SK-N-SH treated with all-trans-retinoic acid at 6 μM for 48 hours (cell line): Measurements from ENCODE around the gene ABCA6.

Experiments used
- ATAC-seq: fragments of 200-7000 bp; cut with Tn5 transposase; 3 replicates; pipeline ENCODE4 v1.9.1; 2020; ENCODE audit warnings: mild to moderate bottlenecking, moderate library complexity
- ARNTL ChIP-seq: fragments of 450-650 bp; formaldehyde crosslinking; IDR thresholded peaks from 2 replicates; pipeline ENCODE4 v1.5.0; 2020; ENCODE audit warnings: low read depth, mild to moderate bottlenecking, moderate library complexity, borderline replicate concordance
- BACH2 ChIP-seq: fragments of 250-450 bp; sonication (Bioruptor Pico); IDR thresholded peaks from 2 replicates; pipeline ENCODE4 v1.9.0; 2021; ENCODE audit warnings: mild to moderate bottlenecking, borderline replicate concordance
- GLIS3 ChIP-seq: fragments of 250-450 bp; sonication (Bioruptor Pico); IDR thresholded peaks from 2 replicates; pipeline ENCODE4 v1.5.0; 2020; ENCODE audit warnings: mild to moderate bottlenecking, moderate library complexity
- ISL1 ChIP-seq: fragments of 250-450 bp; sonication (Bioruptor Pico); IDR thresholded peaks from 2 replicates; pipeline ENCODE4 v2.1.2; 2022; ENCODE audit warnings: mild to moderate bottlenecking, moderate library complexity
- PPARA ChIP-seq: fragments of 250-450 bp; sonication (Bioruptor Pico); IDR thresholded peaks from 2 replicates; pipeline ENCODE4 v1.5.0; 2020; ENCODE audit warnings: mild to moderate bottlenecking, borderline replicate concordance
- RARB ChIP-seq: fragments of 250-450 bp; sonication (Bioruptor Pico); IDR thresholded peaks from 2 replicates; pipeline ENCODE4 v1.8.0; 2021; ENCODE audit warnings: mild to moderate bottlenecking, moderate library complexity
- SNAI2 ChIP-seq: fragments of 250-450 bp; sonication (Bioruptor Pico); IDR thresholded peaks from 2 replicates; pipeline ENCODE4 v1.5.0; 2020; ENCODE audit warnings: mild to moderate bottlenecking, moderate library complexity
- TCF4 ChIP-seq: fragments of 250-450 bp; sonication (Bioruptor Pico); IDR thresholded peaks from 2 replicates; pipeline ENCODE4 v1.8.0; 2021; ENCODE audit warnings: mild to moderate bottlenecking, moderate library complexity, borderline replicate concordance
- TOX ChIP-seq: fragments of 250-450 bp; sonication (Bioruptor Pico); IDR thresholded peaks from 2 replicates; pipeline ENCODE4 v1.8.0; 2021; ENCODE audit warnings: mild to moderate bottlenecking, moderate library complexity, borderline replicate concordance
- ZC3H10 ChIP-seq: fragments of 250-450 bp; sonication (Bioruptor Pico); IDR thresholded peaks from 2 replicates; pipeline ENCODE4 v1.5.1; 2021; ENCODE audit warnings: mild to moderate bottlenecking, moderate library complexity
- ZFP3 ChIP-seq: fragments of 250-450 bp; sonication (Bioruptor Pico); IDR thresholded peaks from 2 replicates; pipeline ENCODE4 v1.5.0; 2020; ENCODE audit warnings: mild to moderate bottlenecking, moderate library complexity
- ZFP30 ChIP-seq: fragments of 450-650 bp; formaldehyde crosslinking; IDR thresholded peaks from 2 replicates; pipeline ENCODE4 v1.5.0; 2022; ENCODE audit warnings: mild to moderate bottlenecking, moderate library complexity
- ZNF565 ChIP-seq: fragments of 450-650 bp; formaldehyde crosslinking; conservative IDR thresholded peaks from 2 replicates; pipeline ENCODE4 v1.5.0; 2020; ENCODE audit warnings: low read depth, mild to moderate bottlenecking, moderate library complexity
- ZNF70 ChIP-seq: fragments of 450-650 bp; formaldehyde crosslinking; IDR thresholded peaks from 2 replicates; pipeline ENCODE4 v1.5.0; 2020; ENCODE audit warnings: mild to moderate bottlenecking, moderate library complexity
- ZNF8 ChIP-seq: fragments of 450-650 bp; formaldehyde crosslinking; IDR thresholded peaks from 2 replicates; pipeline ENCODE4 v1.5.0; 2020; ENCODE audit warnings: mild to moderate bottlenecking, moderate library complexity
- TF ChIP-seq, protein P1 (sequence below): fragments of 250-450 bp; sonication (Bioruptor Pico); IDR thresholded peaks from 2 replicates; pipeline ENCODE4 v1.5.1; 2021; ENCODE audit warnings: mild to moderate bottlenecking, moderate library complexity
- TF ChIP-seq, protein P2 (sequence below): fragments of 250-450 bp; sonication (Bioruptor Pico); IDR thresholded peaks from 2 replicates; pipeline ENCODE4 v1.5.0; 2020; ENCODE audit warnings: mild to moderate bottlenecking, moderate library complexity
- TF ChIP-seq, protein P3 (sequence below): fragments of 250-450 bp; sonication (Bioruptor Pico); IDR thresholded peaks from 2 replicates; pipeline ENCODE4 v1.8.0; 2021; ENCODE audit warnings: low read depth, mild to moderate bottlenecking, moderate library complexity, borderline replicate concordance
- TF ChIP-seq, protein P4 (sequence below): fragments of 250-450 bp; sonication (Bioruptor Pico); IDR thresholded peaks from 2 replicates; pipeline ENCODE4 v1.5.1; 2020; ENCODE audit warnings: low read depth, mild to moderate bottlenecking, moderate library complexity

Gene ABCA6

DNA sequence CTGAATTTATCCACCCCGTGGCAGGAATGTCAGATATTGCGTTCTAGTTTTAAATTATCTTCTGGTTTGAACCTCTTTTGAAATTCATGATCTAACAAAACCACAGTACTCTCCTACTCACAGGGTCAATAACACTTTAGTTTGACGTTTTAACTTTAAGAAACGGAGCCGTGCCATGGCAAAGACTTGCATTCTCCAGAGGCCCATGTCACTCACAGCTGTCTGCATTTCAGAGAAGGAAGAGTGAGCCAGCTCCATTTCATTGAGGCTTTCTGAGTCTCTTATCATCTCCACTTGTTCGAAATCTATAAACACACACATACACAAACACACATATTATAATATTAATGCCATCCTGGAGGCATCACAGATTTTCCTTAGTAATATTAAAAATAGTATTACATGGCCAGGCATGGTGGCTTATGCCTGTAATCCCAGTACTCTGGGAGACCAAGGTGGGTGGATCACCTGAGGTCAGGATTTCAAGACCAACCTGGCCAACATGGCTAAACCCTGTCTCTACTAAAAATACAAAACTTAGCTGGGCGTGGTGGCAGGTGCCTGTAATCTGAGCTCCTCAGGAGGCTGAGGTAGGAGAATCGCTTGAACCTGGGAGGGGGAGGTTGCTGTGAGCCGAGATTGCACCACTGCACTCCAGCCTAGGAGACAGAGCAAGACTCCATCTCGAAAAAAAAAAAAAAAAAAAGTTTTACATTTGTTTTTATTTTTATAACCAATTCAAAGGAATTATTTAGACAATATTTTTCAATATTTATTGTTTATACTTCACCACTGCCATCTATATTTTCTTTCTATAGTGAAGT lies 35.6 kb downstream of the ABCA6 start:
- no peak for TF ChIP-seq GLIS3 (CRISPR knock-in tag)
- TF ChIP-seq, protein P1, sequence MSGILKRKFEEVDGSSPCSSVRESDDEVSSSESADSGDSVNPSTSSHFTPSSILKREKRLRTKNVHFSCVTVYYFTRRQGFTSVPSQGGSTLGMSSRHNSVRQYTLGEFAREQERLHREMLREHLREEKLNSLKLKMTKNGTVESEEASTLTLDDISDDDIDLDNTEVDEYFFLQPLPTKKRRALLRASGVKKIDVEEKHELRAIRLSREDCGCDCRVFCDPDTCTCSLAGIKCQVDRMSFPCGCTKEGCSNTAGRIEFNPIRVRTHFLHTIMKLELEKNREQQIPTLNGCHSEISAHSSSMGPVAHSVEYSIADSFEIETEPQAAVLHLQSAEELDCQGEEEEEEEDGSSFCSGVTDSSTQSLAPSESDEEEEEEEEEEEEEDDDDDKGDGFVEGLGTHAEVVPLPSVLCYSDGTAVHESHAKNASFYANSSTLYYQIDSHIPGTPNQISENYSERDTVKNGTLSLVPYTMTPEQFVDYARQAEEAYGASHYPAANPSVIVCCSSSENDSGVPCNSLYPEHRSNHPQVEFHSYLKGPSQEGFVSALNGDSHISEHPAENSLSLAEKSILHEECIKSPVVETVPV (CRISPR knock-in tag) = no peak
- ATAC-seq = no peak

DNA sequence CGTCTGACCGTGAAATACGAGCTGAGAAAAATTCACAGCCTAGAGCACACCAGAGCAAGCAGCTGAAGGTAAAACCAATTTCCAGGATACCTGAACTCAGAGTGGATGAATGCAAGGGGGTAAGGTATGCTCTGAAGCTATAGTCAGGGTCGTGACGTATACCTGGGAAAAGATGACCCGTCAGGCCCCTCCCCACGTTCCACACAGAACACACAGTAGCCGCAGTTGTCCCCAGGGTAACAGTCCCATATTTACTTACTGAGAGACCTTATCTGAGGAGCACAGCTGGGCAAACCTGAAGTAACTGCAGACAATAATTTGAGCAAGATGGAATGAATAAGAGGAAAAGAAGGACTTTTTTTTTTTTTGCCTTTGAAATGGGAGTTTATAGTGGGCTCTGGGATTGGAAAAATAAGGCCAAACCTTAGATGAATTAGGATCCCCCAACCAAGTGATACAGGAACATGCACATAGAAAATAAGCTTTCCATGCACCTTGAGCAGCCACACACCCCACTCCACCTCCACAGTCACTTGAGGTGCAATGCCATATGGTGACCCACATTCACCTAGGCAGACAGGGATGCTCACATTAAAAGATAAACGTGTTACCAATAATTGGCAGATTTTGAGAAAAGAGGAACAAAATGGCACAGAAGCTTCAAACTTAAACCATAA lies 38.0 kb downstream of the ABCA6 start:
- no peak for TF ChIP-seq ZNF8 (CRISPR knock-in tag)
- no peak for TF ChIP-seq PPARA (CRISPR knock-in tag)
- TF ChIP-seq, protein P2, sequence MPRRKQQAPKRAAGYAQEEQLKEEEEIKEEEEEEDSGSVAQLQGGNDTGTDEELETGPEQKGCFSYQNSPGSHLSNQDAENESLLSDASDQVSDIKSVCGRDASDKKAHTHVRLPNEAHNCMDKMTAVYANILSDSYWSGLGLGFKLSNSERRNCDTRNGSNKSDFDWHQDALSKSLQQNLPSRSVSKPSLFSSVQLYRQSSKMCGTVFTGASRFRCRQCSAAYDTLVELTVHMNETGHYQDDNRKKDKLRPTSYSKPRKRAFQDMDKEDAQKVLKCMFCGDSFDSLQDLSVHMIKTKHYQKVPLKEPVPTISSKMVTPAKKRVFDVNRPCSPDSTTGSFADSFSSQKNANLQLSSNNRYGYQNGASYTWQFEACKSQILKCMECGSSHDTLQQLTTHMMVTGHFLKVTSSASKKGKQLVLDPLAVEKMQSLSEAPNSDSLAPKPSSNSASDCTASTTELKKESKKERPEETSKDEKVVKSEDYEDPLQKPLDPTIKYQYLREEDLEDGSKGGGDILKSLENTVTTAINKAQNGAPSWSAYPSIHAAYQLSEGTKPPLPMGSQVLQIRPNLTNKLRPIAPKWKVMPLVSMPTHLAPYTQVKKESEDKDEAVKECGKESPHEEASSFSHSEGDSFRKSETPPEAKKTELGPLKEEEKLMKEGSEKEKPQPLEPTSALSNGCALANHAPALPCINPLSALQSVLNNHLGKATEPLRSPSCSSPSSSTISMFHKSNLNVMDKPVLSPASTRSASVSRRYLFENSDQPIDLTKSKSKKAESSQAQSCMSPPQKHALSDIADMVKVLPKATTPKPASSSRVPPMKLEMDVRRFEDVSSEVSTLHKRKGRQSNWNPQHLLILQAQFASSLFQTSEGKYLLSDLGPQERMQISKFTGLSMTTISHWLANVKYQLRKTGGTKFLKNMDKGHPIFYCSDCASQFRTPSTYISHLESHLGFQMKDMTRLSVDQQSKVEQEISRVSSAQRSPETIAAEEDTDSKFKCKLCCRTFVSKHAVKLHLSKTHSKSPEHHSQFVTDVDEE (CRISPR knock-in tag) = no peak
- TF ChIP-seq ZNF565 (CRISPR knock-in tag) = no peak
- TF ChIP-seq, protein P1 (CRISPR knock-in tag) = no peak
- no peak; the same call in 2 of the 3 replicates for ATAC-seq

DNA sequence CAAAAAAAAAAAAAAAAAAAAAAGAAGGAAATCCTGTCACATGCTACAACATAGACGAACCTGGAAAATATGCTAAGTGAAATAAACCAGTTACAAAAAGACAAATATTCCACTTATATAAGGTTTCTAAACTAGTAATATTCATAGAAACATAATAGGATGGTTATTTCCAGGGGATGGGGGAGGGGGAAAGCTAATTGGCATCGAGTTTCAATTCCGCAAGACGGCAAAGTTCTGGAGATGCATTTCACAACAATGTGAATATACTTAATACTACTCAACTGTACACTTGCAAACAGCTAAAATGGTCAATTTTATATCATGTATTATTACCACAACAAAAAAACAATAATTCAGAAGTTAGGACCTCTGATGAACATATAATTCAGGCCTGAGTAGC lies 43.1 kb downstream of the ABCA6 start:
- TF ChIP-seq ZNF565 (CRISPR knock-in tag) (no peak), ZFP3 (no peak), ARNTL (CRISPR knock-in tag) (no peak), ISL1 (CRISPR knock-in tag) (no peak), ZNF8 (CRISPR knock-in tag) (no peak), GLIS3 (CRISPR knock-in tag) (no peak), TOX (CRISPR knock-in tag) (no peak), BACH2 (no peak), ZNF70 (CRISPR knock-in tag) (no peak), RARB (CRISPR knock-in tag) (no peak), SNAI2 (CRISPR knock-in tag) (no peak), ZC3H10 (CRISPR knock-in tag) (no peak), TCF4 (CRISPR knock-in tag) (no peak), ZFP30 (CRISPR knock-in tag) (no peak)
- TF ChIP-seq, protein P2 (CRISPR knock-in tag) = no peak
- TF ChIP-seq, protein P1 (CRISPR knock-in tag) = no peak
- TF ChIP-seq, protein P3, sequence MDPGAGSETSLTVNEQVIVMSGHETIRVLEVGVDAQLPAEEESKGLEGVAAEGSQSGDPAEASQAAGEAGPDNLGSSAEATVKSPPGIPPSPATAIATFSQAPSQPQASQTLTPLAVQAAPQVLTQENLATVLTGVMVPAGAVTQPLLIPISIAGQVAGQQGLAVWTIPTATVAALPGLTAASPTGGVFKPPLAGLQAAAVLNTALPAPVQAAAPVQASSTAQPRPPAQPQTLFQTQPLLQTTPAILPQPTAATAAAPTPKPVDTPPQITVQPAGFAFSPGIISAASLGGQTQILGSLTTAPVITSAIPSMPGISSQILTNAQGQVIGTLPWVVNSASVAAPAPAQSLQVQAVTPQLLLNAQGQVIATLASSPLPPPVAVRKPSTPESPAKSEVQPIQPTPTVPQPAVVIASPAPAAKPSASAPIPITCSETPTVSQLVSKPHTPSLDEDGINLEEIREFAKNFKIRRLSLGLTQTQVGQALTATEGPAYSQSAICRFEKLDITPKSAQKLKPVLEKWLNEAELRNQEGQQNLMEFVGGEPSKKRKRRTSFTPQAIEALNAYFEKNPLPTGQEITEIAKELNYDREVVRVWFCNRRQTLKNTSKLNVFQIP (CRISPR knock-in tag) = no peak
- TF ChIP-seq, protein P4, sequence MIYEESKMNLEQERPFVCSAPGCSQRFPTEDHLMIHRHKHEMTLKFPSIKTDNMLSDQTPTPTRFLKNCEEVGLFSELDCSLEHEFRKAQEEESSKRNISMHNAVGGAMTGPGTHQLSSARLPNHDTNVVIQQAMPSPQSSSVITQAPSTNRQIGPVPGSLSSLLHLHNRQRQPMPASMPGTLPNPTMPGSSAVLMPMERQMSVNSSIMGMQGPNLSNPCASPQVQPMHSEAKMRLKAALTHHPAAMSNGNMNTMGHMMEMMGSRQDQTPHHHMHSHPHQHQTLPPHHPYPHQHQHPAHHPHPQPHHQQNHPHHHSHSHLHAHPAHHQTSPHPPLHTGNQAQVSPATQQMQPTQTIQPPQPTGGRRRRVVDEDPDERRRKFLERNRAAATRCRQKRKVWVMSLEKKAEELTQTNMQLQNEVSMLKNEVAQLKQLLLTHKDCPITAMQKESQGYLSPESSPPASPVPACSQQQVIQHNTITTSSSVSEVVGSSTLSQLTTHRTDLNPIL (CRISPR knock-in tag) = no peak
- ATAC-seq = no peak
